Right kidney (tissue), 1 donor: ENCODE data around the gene GINS2.

Experiments
- DNase-seq: peaks from one replicate; pipeline ENCODE4 v3.0.0-alpha.2; 2016

Gene GINS2

DNA sequence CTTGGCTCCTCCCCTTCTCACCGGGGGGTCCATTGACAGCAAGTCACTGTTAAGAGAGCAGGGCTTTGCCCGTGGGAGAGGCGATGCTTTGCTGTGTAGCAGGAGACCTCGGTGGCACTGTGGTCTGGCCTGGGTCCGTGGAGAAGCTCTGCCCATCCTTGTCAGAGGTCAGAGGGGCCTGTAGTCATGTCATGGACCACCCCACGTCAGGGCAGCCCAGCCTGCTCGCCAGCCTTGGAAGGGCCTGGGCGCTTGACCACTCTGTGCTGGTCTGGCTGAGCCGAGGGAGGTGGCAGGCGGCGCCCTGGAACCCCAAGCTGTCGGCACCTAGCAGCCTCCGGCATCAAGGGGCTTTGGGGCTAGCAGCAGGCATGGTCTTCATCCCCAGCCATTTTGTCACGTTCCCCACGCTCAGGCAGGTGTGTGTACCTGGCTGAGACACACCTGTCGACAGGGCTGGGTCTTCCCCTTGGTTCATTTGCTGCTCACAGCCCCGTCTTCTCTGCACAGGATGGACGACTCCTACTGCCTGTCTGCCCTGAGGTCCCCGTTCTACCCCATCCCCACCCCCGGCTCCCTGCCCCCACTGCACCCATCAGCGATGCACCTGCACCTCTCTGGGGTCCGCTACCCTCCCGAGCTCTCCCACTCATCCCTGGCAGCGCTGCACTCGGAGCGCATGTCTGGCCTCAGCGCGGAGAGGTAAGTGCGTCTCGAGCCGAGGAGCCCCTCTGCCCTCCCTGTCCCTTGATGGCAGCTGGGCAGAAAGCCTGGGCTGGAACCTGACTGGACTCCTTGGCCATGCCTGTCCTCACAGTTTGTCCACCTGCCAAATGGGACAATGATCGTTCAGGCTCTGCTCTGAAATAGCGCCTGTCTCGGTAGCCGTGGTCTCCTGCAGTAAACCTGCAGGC lies 33.3 kb downstream of the GINS2 start:
- no peak for DNase-seq

- DNase-seq = no peak
Observed at GRCh38 chr16:85654251-85655095, 34.3 kb downstream of the GINS2 start.

GRCh38 chr16:85653290-85653891 lies 35.4 kb downstream of the GINS2 start:
- DNase-seq = peak; percentile 41

GRCh38 chr16:85652431-85653221 lies 36.1 kb downstream of the GINS2 start:
- peak; percentile 81 for DNase-seq

DNA sequence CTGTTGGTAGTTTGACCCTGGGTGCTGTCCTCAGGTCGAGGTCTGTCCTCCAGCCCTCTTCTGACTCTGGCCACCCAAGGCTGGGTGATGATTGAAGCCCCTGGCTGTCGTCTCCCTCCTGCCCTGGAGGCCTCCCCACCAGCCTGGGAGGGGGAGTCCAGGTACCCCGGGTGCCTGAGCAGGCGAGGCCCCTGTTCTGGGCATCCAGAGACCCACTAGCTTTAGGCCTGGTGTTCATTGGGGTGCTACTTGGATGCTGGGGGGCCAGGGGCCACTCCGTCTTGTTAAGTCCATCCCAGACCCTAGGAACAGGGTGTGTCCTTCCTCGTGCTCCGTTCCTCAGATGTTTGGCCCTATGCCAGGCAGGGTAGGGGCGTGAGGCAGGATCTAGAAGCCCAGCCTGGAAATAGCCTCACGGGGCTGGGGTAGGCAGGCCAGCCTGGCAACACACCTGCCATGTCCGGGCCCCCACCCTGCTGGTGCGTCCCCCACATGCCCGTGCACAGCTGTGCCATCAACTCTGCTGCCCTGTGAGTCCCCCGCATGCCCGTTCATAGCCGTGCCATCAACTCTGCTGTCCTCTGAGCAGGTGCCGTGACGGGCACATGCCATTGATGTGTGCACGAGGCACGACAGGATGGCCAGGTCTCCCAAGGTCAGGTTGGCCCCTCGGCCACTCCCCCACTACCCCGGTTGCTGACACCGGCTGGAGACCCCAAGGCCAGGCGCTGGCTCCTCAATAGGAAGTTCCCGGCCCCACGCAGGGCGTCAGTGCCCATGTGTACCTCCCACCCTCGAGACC lies 36.9 kb downstream of the GINS2 start:
- peak; percentile 73 for DNase-seq

- peak; percentile 76 for DNase-seq
Observed at GRCh38 chr16:85650844-85651628, 37.7 kb downstream of the GINS2 start.

- DNase-seq = no peak
Observed at GRCh38 chr16:85650135-85650843, 38.5 kb downstream of the GINS2 start.

- DNase-seq = peak; percentile 35
Observed at GRCh38 chr16:85649411-85650134, 39.2 kb downstream of the GINS2 start.

DNA sequence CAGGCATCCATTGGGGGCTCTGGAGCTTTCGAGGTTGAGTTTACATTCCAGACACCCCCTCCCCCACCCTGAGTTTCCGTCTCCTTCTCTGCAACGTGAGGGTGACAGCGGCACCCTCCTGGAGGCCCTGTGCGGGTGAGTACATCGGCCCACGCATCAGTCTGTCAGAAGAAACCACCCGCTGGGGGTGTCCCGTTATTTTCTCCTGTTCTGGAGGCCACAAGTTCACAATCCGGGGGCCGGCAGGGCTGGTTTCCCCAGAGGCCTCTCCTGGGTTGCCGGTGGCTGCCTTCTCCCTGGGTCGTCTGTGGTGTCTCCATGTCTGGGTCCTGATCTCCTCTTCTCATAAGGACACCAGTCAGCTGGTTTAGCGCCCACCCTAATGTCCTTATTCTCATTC lies 39.9 kb downstream of the GINS2 start:
- no peak for DNase-seq

DNA sequence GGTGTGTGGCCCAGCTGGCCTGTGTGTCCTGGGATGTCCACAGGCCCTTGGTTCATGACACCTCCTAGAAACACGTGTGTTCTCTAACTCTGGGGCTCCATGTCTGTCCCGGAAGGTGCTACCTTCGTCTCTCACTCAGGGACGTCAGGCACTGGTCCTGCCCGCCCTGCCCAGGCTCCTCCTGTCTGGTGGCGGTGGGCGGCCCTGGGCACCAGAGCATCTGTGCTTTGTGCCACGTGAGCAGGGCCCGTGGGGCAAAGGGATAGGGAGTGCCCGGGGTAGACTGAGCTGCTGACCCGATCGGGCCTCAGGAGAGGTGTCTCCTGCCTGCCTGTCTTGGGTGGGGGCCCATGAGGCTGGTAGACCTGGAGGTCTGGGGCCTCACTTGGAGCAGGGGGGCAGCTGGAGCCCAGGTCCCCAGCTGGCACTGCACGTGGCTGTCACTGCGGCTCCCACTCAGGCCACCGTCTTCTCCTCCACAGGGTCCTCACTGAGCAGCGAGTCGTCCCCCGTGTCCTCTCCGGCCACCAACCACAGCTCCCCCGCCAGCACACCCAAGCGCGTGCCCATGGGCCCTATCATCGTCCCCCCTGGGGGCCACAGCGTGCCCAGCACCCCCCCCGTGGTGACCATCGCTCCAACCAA lies 40.6 kb downstream of the GINS2 start:
- no peak for DNase-seq

- DNase-seq = no peak
Observed at GRCh38 chr16:85646976-85647375, 41.8 kb downstream of the GINS2 start.

DNA sequence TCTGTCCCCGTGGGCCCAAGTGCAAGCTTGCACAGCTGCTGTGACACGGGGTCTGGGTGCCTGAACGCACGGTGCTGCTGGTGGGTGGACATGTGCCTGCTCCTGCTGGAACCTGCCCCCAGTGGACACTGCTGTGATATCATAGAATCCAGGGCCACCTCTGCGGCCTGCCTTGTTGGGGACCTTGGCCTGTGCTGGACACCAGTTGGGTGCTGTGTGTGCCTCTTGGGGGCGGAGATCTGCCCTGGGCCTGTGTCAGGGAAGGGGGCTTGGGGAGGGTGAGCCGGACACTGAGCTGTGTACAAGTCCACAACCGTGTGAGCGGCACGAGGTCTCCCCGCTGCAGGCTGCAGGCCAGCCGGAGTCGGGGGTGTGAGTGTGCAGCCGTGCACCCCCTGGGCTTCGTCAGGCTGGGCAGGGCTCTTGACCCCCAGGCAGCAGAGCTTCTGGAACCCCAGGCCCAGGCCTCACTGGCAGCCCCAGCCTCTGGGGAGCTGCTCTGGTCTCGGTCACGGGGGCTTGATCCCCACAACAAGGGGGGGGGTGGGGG lies 42.3 kb downstream of the GINS2 start:
- DNase-seq = no peak

GRCh38 chr16:85645021-85645589 lies 43.6 kb downstream of the GINS2 start:
- no peak for DNase-seq

GRCh38 chr16:85644093-85644712 lies 44.6 kb downstream of the GINS2 start:
- DNase-seq = no peak

DNA sequence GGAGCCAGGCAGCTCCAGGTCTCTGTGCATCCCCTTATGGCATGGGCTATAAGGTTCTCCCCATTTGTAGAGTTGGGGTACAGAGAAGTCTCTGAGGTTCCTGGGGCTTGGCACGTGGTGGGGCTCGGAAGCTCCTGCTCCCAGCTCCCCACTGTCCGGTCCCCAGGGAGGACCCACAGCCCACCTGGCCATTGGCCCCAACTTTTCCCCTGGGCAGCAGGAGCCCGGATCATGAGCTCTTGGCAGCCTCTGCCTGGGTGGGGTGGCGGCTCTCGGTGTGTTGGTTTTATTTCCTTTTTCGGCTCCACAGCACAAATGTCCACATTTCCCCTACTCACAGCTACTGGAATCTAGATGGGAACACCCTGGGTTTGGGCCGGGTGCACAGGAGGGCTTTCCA lies 45.1 kb downstream of the GINS2 start:
- no peak for DNase-seq

GRCh38 chr16:85642762-85643358 lies 45.9 kb downstream of the GINS2 start:
- DNase-seq = no peak

GRCh38 chr16:85641776-85642176 lies 47.0 kb downstream of the GINS2 start:
- DNase-seq = no peak
